RWPE1 (cell line): ENCODE results near the gene STYK1.

Experiments
- CTCF ChIA-PET: fragments of 350-600 bp; sonication (Branson Sonifier 250); formaldehyde crosslinking; extraction: SDS; loops from one replicate; lab custom pipeline; 2021; lab: Yijun Ruan, JAX
- POLR2A ChIA-PET: fragments of 400-600 bp; formaldehyde crosslinking; extraction: SDS; loops from one replicate; lab custom pipeline; 2020; ENCODE audit warnings: antibody characterized with exemption; ENCODE audit not compliant: low non-redundant PET; lab: Yijun Ruan, JAX
- DNase-seq: peaks from one replicate; pipeline ENCODE4 v3.0.0; 2012; ENCODE audit warnings: low spot score
- H3K27ac ChIP-seq: fragments of 450-650 bp; 2 replicates; pipeline ENCODE4 v1.5.1; 2017
- CTCF ChIP-seq: fragments of 450-650 bp; conservative IDR thresholded peaks from 2 replicates; pipeline ENCODE4 v1.5.1; 2017; ENCODE audit warnings: low read depth, mild to moderate bottlenecking

STYK1 gene

GRCh38 chr12:10621278-10621677 lies 52.6 kb downstream of the STYK1 start:
- CTCF ChIA-PET, result no interaction called here
- no peak for DNase-seq
- H3K27ac ChIP-seq, result no peak overlapping the region
- POLR2A ChIA-PET, result no interaction called here
- TF ChIP-seq CTCF, result no peak

GRCh38 chr12:10620078-10620779 lies 53.6 kb downstream of the STYK1 start:
- DNase-seq, result no peak
- TF ChIP-seq CTCF, result no peak
- H3K27ac ChIP-seq, result no peak overlapping the region
- CTCF ChIA-PET, result no interaction called here
- POLR2A ChIA-PET, result no interaction called here

GRCh38 chr12:10618338-10618987 lies 55.4 kb downstream of the STYK1 start:
- TF ChIP-seq CTCF, result no peak
- ChIA-PET CTCF (no interaction called here), POLR2A (no interaction called here)
- H3K27ac ChIP-seq, result no peak overlapping the region
- peak; percentile 70 for DNase-seq

- no peak for DNase-seq
- no peak overlapping the region for H3K27ac ChIP-seq
- ChIA-PET CTCF (no interaction called here), POLR2A (no interaction called here)
- no peak for TF ChIP-seq CTCF
Observed at GRCh38 chr12:10617863-10618262, 56.0 kb downstream of the STYK1 start.

GRCh38 chr12:10615532-10615931 lies 58.3 kb downstream of the STYK1 start:
- no peak for DNase-seq
- TF ChIP-seq CTCF, result no peak
- no peak overlapping the region for H3K27ac ChIP-seq
- POLR2A ChIA-PET, result no interaction called here
- CTCF ChIA-PET, result interaction anchor here (0.7 kb wide), 1 partner anchor 1603 kb away, joined by 3 read pairs; no protein-coding TSS in a partner anchor

- no peak overlapping the region for H3K27ac ChIP-seq
- no peak for DNase-seq
- CTCF ChIA-PET, result interaction anchor here (1.1 kb wide), 1 partner anchor 61 kb away, joined by 3 read pairs; no protein-coding TSS in a partner anchor
- POLR2A ChIA-PET, result no interaction called here
- TF ChIP-seq CTCF, result no peak
Observed at GRCh38 chr12:10614056-10614370, 59.8 kb downstream of the STYK1 start.
